ENCODE results near the gene CABLES2.
A peak's percentile ranks its signal among the peaks of the same experiment; 100 is the strongest.

The CABLES2 gene

GRCh38 chr20:62368976-62369814, 37.9 kb downstream of the CABLES2 start:
- DNase-seq: no peak

- DNase-seq: no peak
Measured at GRCh38 chr20:62368392-62368975, 38.6 kb downstream of the CABLES2 start.

GRCh38 chr20:62367633-62368391, 39.3 kb downstream of the CABLES2 start:
- DNase-seq: no peak

GRCh38 chr20:62367136-62367632, 39.9 kb downstream of the CABLES2 start, which contains the start of gene LAMA5:
Gene LAMA5 (minus strand): TSS chr20:62367312. CDS start chr20:62367245, 67 bp downstream.
- DNase-seq: peak in 1 of 2 experiments; percentile 24

- DNase-seq: peak in 1 of 2 experiments; percentile 19
Measured at GRCh38 chr20:62366370-62367135, 40.5 kb downstream of the CABLES2 start.

- no peak for DNase-seq
Measured at GRCh38 chr20:62365814-62366369, 41.2 kb downstream of the CABLES2 start.

GRCh38 chr20:62364911-62365736, 42.0 kb downstream of the CABLES2 start:
- no peak for DNase-seq

- DNase-seq: no peak
Measured at GRCh38 chr20:62363920-62364851, 42.9 kb downstream of the CABLES2 start.

- DNase-seq: no peak
Measured at GRCh38 chr20:62362991-62363919, 43.8 kb downstream of the CABLES2 start.

- DNase-seq: no peak
Measured at GRCh38 chr20:62362590-62362940, 44.5 kb downstream of the CABLES2 start.

- DNase-seq: no peak
Measured at GRCh38 chr20:62361799-62362589, 45.1 kb downstream of the CABLES2 start.

- no peak for DNase-seq
Measured at GRCh38 chr20:62360854-62361798, 46.0 kb downstream of the CABLES2 start.

- DNase-seq: no peak
Measured at GRCh38 chr20:62359491-62360121, 47.5 kb downstream of the CABLES2 start.

GRCh38 chr20:62359043-62359490, 48.0 kb downstream of the CABLES2 start:
- no peak for DNase-seq

GRCh38 chr20:62358171-62359042, 48.7 kb downstream of the CABLES2 start:
- no peak for DNase-seq

Data from NCI-H2081 (cell line).